Smooth muscle cell (in vitro differentiated cells): ENCODE measurements around the gene ANKS1A. TPM values are rescaled to one million over a fixed set of nuclear protein-coding genes. Genes with fewer than 3 reads are reported as not detected.

Experiments used
- DNase-seq: peaks from one replicate; lab custom pipeline; 2025; ENCODE audit not compliant: unreplicated experiment; lab: John Stamatoyannopoulos, UW
- H2AFZ ChIP-seq: fragments of 200-600 bp; sonication (generic); 2 replicates; pipeline ENCODE4 v1.6.0; 2016; ENCODE audit warnings: antibody characterized with exemption, low read depth, mild to moderate bottlenecking
- H3F3A ChIP-seq: fragments of 200-600 bp; sonication (generic); 2 replicates; pipeline ENCODE4 v1.6.0; 2017; ENCODE audit warnings: antibody characterized with exemption, low read depth
- H3K27ac ChIP-seq: fragments of 200-600 bp; sonication (generic); 2 replicates; pipeline ENCODE4 v1.5.1; 2016; ENCODE audit warnings: low read depth, mild to moderate bottlenecking
- H3K27me3 ChIP-seq: fragments of 200-600 bp; sonication (generic); 2 replicates; pipeline ENCODE4 v1.6.1; 2016; ENCODE audit warnings: low read depth, mild to moderate bottlenecking
- H3K36me3 ChIP-seq: fragments of 200-600 bp; sonication (generic); 2 replicates; pipeline ENCODE4 v1.5.1; 2016; ENCODE audit warnings: low read depth
- H3K4me1 ChIP-seq: fragments of 200-600 bp; sonication (generic); 2 replicates; pipeline ENCODE4 v1.5.1; 2016; ENCODE audit warnings: low read depth
- H3K4me2 ChIP-seq: fragments of 200-600 bp; sonication (generic); 2 replicates; pipeline ENCODE4 v1.6.0; 2016; ENCODE audit warnings: mild to moderate bottlenecking
- H3K4me3 ChIP-seq: fragments of 200-600 bp; sonication (generic); 2 replicates; pipeline ENCODE4 v1.5.1; 2016; ENCODE audit warnings: mild to moderate bottlenecking
- H3K79me2 ChIP-seq: fragments of 200-600 bp; sonication (generic); 2 replicates; pipeline ENCODE4 v1.6.0; 2016; ENCODE audit warnings: low read depth, mild to moderate bottlenecking
- H3K9ac ChIP-seq: fragments of 200-600 bp; sonication (generic); 2 replicates; pipeline ENCODE4 v1.6.0; 2016; ENCODE audit warnings: low read depth
- H3K9me3 ChIP-seq: fragments of 200-600 bp; sonication (generic); replicated peaks from 2 replicates; pipeline ENCODE4 v1.5.1; 2016; ENCODE audit warnings: low read depth
- H4K20me1 ChIP-seq: fragments of 200-600 bp; sonication (generic); 2 replicates; pipeline ENCODE4 v1.6.0; 2016; ENCODE audit warnings: low read depth
- WGBS: methylation state at CpG from one replicate; pipeline ENCODE4 v1.1.7; 2016; ENCODE audit warnings: low lambda C conversion rate; 5-methylcytosine and 5-hydroxymethylcytosine counted together
- polyA plus RNA-seq: library from polyadenylated mRNA; unstranded; fragments of >200 nt; fragmentation: Nextera tagmentation; extraction: Ambion mirVana; gene quantifications from 2 replicates; pipeline ENCODE4 v1.2.1, GENCODE V29; 2016
- total RNA-seq: library from RNA; depleted of rRNA; stranded (reverse); fragments of >200 nt; gene quantifications from 2 replicates; pipeline ENCODE4 v1.2.3, GENCODE V29; 2014
- TF ChIP-seq, protein P1 (sequence below): fragments of 200-600 bp; sonication (generic); IDR thresholded peaks from 2 replicates; pipeline ENCODE4 v1.5.1; 2017; ENCODE audit warnings: borderline replicate concordance, mild to moderate bottlenecking, antibody characterized with exemption; ENCODE audit not compliant: insufficient read depth, poor library complexity, severe bottlenecking

The ANKS1A gene
- total and polyA plus RNA-seq, 2 experiments from 2014 or later = 28.9 to 39.2 TPM

DNA sequence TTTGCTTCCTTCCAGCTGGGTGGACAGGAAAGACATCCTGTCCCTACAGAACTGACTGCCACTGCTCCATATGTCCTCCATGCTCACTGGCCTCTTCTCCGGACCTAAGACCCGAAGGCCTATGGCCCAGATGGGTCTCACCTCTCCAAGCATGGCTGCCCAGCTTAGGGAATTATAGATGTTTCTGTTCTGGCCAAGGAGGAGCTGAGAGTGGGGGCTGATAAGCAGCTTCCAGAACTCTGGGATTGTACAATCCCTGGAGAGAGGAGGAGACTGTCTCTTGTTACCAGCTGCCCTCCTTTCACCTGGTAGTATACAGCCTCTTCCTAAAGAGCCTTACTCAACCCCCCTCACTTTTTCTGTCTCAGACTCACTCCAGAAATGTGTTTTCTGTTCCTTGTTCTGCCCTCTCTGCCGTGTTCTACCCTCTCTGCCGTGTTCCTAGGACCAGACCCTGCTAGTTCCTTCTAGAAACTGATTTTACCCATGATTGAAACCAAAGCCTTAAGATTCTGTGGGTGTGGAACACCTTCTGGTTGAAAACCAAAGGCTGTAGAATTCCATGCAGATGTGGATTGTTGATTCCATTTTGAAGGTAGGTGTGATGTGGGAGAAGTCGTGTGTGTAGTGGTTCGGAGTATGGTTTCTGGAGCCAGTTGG lies 28.7 kb downstream of the ANKS1A start:
- H3K9ac ChIP-seq = no peak overlapping the region
- 96% methylated on average over 6 of the region's 6 CpGs for WGBS
- no peaks in the 10 kb centered on the region for H3F3A ChIP-seq

DNA sequence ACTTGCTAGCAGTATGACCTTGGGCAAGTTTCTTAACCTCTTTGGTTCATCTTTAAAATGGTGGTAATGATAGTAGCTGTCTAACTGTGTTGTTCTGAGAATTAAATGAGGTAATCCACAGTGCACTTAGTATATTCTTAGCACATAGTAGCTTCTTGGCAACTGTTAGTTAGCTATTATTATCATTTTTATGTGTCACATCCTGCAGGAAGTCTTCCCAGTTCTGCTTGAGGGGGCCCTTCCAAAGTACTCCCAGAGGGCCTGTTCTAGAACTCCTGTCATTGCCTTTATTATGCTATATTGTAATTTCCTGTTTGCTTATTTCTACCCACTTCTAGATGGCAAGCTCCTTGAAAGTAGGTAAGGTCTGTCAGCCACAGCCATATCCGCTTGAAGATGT lies 30.6 kb downstream of the ANKS1A start:
- TF ChIP-seq, protein P1, sequence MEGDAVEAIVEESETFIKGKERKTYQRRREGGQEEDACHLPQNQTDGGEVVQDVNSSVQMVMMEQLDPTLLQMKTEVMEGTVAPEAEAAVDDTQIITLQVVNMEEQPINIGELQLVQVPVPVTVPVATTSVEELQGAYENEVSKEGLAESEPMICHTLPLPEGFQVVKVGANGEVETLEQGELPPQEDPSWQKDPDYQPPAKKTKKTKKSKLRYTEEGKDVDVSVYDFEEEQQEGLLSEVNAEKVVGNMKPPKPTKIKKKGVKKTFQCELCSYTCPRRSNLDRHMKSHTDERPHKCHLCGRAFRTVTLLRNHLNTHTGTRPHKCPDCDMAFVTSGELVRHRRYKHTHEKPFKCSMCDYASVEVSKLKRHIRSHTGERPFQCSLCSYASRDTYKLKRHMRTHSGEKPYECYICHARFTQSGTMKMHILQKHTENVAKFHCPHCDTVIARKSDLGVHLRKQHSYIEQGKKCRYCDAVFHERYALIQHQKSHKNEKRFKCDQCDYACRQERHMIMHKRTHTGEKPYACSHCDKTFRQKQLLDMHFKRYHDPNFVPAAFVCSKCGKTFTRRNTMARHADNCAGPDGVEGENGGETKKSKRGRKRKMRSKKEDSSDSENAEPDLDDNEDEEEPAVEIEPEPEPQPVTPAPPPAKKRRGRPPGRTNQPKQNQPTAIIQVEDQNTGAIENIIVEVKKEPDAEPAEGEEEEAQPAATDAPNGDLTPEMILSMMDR = no peak

More for the DNA sequence above, 28.7 kb downstream of the ANKS1A start:
- Histone ChIP-seq H3K36me3 (no peaks in the 10 kb centered on the region), H3K4me2 (no peak overlapping the region), H3K27ac (no peak overlapping the region), H3K9me3 (no peaks in the 10 kb centered on the region), H4K20me1 (peaks cover 86% of the 10 kb centered on the region), H3K79me2 (peaks cover 21% of the 10 kb centered on the region), H3K4me1 (peaks cover 8% of the 10 kb centered on the region), H3K4me3 (no peak overlapping the region), H3K27me3 (no peaks in the 10 kb centered on the region), H2AFZ (no peak overlapping the region)
- DNase-seq = no peak
- TF ChIP-seq, protein P1 = no peak

DNA sequence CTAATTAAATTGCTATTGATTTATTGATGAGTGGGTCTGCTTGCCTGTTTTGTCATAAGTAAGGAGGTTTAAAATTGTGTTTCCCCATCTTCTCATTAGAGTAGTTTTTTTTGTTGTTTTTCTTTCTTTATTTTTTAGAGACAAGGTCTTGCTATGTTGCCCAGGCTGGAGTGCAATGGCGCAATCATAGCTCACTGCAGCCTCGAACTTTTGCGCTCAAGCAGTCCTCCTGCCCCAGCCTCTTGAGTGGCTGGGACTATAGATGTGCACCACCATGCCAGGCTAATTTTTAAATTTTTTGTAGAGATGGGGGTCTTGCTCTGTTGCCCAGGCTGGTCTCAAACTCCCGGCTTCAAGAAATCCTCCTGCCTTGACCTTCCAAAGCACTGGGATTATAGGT lies 31.0 kb downstream of the ANKS1A start:
- H3K9ac ChIP-seq = no peak overlapping the region
- no peaks in the 10 kb centered on the region for H3K27me3 ChIP-seq
- H3K9me3 ChIP-seq = no peaks in the 10 kb centered on the region
- no peak overlapping the region for H3K4me2 ChIP-seq
- H3K4me3 ChIP-seq = no peak overlapping the region
- no peak for DNase-seq
- H3K36me3 ChIP-seq = no peaks in the 10 kb centered on the region
- H4K20me1 ChIP-seq = peaks cover 80% of the 10 kb centered on the region
- peaks cover 2% of the 10 kb centered on the region for H3K79me2 ChIP-seq
- H2AFZ ChIP-seq = no peak overlapping the region
- H3F3A ChIP-seq = no peaks in the 10 kb centered on the region
- no peak overlapping the region for H3K27ac ChIP-seq
- 97% methylated on average over 4 of the region's 4 CpGs for WGBS
- TF ChIP-seq, protein P1 = no peak
- H3K4me1 ChIP-seq = peaks cover 14% of the 10 kb centered on the region

More for the DNA sequence above, 30.6 kb downstream of the ANKS1A start:
- H3K4me3 ChIP-seq = no peak overlapping the region
- DNase-seq = no peak
- no peak overlapping the region for H3K27ac ChIP-seq
- H3F3A ChIP-seq = no peaks in the 10 kb centered on the region
- 95% methylated on average over 1 of the region's 1 CpG for WGBS
- H3K9ac ChIP-seq = no peak overlapping the region
- no peaks in the 10 kb centered on the region for H3K36me3 ChIP-seq
- H3K9me3 ChIP-seq = no peaks in the 10 kb centered on the region
- no peak overlapping the region for H3K4me2 ChIP-seq
- H3K27me3 ChIP-seq = no peaks in the 10 kb centered on the region
- H4K20me1 ChIP-seq = peaks cover 81% of the 10 kb centered on the region
- no peak overlapping the region for H2AFZ ChIP-seq
- peaks cover 6% of the 10 kb centered on the region for H3K79me2 ChIP-seq
- peaks cover 13% of the 10 kb centered on the region for H3K4me1 ChIP-seq

DNA sequence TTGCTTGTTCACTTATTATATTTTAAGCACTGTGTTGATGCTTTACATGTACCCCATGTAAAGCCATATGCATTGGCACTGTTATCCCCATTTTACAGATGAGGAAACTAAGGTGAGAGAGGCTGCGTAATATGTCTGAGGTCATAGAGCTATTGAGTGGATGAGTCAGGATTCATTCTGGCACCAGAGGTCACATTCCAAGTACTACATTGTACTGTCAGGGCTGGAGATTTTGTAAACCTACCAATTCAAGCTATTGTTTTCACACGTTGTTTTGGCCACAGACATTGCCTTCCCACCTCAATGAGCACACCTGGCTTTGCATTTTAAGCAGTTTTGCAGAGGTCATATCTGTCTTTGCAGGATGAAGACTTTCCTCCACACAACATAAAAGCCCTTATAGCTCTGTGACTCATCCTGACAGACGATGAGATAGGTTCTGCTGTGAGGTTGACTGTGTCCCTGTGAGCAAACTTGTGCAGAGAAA lies 33.2 kb downstream of the ANKS1A start:
- no peaks in the 10 kb centered on the region for H3K36me3 ChIP-seq
- peaks cover 20% of the 10 kb centered on the region for H3K4me1 ChIP-seq
- peaks cover 80% of the 10 kb centered on the region for H4K20me1 ChIP-seq
- H3K27ac ChIP-seq = no peak overlapping the region
- H2AFZ ChIP-seq = no peak overlapping the region
- no peaks in the 10 kb centered on the region for H3K27me3 ChIP-seq
- H3K9me3 ChIP-seq = no peaks in the 10 kb centered on the region
- no peak overlapping the region for H3K4me3 ChIP-seq
- H3F3A ChIP-seq = no peaks in the 10 kb centered on the region
- TF ChIP-seq, protein P1 = no peak
- WGBS = 47% methylated on average over 3 of the region's 3 CpGs
- H3K9ac ChIP-seq = no peak overlapping the region
- peaks cover 2% of the 10 kb centered on the region for H3K79me2 ChIP-seq
- DNase-seq = no peak
- no peak overlapping the region for H3K4me2 ChIP-seq
